Daoy (cell line): ENCODE data around the gene DPH2. TPM values are rescaled to one million over a fixed set of nuclear protein-coding genes. Genes with fewer than 3 reads are reported as not detected.

ENCODE experiments used
- total RNA-seq: library from RNA; depleted of rRNA; stranded (reverse); fragments of >200 nt; shearing (Covaris generic); gene quantifications from 2 replicates; pipeline ENCODE4 v1.2.3, GENCODE V29; 2014; rRNA removed

Gene DPH2
- total RNA-seq, 1 experiment from 2014 or later = 64.7 TPM

Other genes starting within 250 kb of the DPH2 start
- 0.91 and 2.5 TPM in 2 replicates for gene ARTN, start 36.2 kb upstream of the DPH2 start, total RNA-seq
- gene IPO13, start 23.1 kb upstream of the DPH2 start, total RNA-seq = 14.0 and 15.8 TPM in 2 replicates
- 207 and 233 TPM in 2 replicates for gene ATP6V0B, start 5.0 kb downstream of the DPH2 start, total RNA-seq
- 55.9 and 58.1 TPM in 2 replicates for gene B4GALT2, start 9.2 kb downstream of the DPH2 start, total RNA-seq
- gene CCDC24, start 21.6 kb downstream of the DPH2 start, total RNA-seq = 1.8 and 3.6 TPM in 2 replicates
- 0.74 and 6.3 TPM in 2 replicates for gene SLC6A9, start 61.5 kb downstream of the DPH2 start, total RNA-seq
- not detected in 2 replicates for gene KLF17, start 148.8 kb downstream of the DPH2 start, total RNA-seq
- 0.48 TPM in 1 of 2 replicates, not detected in the other for gene KLF18, start 171.6 kb downstream of the DPH2 start, total RNA-seq
- 10.6 and 27.3 TPM in 2 replicates for gene DMAP1, start 243.5 kb downstream of the DPH2 start, total RNA-seq